IPS-18a (cell line): Measurements from ENCODE around the gene APBA2.

Experiments
- H3K27ac ChIP-seq: one replicate; pipeline ENCODE4 v1.5.1; 2013; ENCODE audit warnings: low read length
- H3K27me3 ChIP-seq: one replicate; pipeline ENCODE4 v1.6.1; 2013; ENCODE audit warnings: mild to moderate bottlenecking, low read length; ENCODE audit not compliant: control insufficient read depth, insufficient read depth
- H3K36me3 ChIP-seq: one replicate; pipeline ENCODE4 v1.6.1; 2013; ENCODE audit warnings: low read depth, low read length; ENCODE audit not compliant: control insufficient read depth
- H3K4me1 ChIP-seq: one replicate; pipeline ENCODE4 v1.6.1; 2013; ENCODE audit warnings: low read depth, low read length; ENCODE audit not compliant: control insufficient read depth
- H3K4me3 ChIP-seq: one replicate; pipeline ENCODE4 v1.5.1; 2013; ENCODE audit warnings: low read length
- H3K9ac ChIP-seq: one replicate; pipeline ENCODE4 v1.6.1; 2013; ENCODE audit warnings: mild to moderate bottlenecking, low read length, moderate library complexity
- H3K9me3 ChIP-seq: one replicate; pipeline ENCODE4 v1.6.1; 2013; ENCODE audit warnings: low read depth, low read length; ENCODE audit not compliant: control insufficient read depth

The APBA2 gene

DNA sequence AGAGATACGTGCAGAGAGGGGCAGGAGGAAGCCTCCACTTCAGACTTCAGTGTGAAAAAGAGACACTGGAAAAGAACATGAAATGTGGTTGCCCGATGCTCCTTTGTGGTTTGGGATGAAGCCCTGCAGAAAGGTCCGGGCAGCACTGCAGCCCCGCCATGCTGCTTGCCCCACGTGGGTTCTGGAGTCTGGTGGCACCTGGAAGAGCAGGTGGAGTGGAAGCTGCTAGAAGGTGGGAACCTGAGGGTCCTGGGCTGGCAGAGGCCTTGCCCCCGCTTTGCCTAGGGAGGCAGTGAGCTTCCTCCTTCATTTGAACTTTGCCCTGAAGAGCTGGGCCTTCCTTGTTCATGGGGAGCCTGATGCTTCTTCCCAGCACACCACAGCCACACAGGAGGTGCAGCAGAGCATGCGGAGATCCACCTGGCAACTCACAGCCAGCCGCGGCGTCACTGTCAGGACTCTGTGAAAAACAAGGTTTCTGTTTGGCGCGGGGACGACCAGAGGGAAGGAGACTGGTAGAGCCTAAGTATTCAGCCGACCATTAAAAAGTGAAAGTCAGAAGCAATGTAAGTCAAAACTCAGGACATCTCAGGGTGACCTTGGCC is 59.0 kb downstream of the APBA2 start:
- Histone ChIP-seq H3K36me3 (no peaks in the 10 kb centered on the region), H3K9me3 (no peaks in the 10 kb centered on the region), H3K27me3 (no peaks in the 10 kb centered on the region), H3K4me3 (no peak overlapping the region), H3K9ac (no peak overlapping the region), H3K27ac (no peak overlapping the region), H3K4me1 (peaks cover 8% of the 10 kb centered on the region)

DNA sequence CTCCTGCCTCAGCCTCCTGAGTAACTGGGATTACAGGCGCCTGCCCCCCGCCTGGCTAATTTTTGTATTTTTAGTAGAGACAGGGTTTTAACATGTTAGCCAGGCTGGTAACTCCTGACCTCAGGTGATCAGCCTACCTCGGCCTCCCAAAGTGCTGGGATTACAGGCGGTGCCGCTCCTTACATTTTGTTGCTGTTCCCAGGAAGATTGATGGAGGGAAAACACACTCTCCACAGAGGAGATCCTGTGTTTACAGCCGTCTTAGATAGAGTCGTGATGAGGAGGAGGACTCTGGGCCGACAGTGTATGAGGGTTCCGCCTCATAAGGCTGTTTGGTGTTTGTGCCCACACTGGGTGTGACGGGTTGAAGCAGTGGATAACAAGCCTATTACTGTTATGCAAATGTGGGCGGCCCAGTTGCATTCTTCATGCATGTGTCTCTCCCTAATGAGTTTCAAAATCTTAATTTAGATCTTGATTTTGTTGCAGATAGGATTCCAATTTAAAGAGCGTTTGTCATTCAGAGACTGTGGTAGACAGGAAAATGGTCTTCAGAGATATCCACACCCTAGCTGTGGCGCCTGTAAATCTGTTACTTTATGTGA is 60.0 kb downstream of the APBA2 start:
- no peaks in the 10 kb centered on the region for H3K9me3 ChIP-seq
- no peak overlapping the region for H3K9ac ChIP-seq
- no peak overlapping the region for H3K4me3 ChIP-seq
- no peaks in the 10 kb centered on the region for H3K27me3 ChIP-seq
- H3K27ac ChIP-seq = no peak overlapping the region
- H3K36me3 ChIP-seq = no peaks in the 10 kb centered on the region
- H3K4me1 ChIP-seq = peaks cover 8% of the 10 kb centered on the region

DNA sequence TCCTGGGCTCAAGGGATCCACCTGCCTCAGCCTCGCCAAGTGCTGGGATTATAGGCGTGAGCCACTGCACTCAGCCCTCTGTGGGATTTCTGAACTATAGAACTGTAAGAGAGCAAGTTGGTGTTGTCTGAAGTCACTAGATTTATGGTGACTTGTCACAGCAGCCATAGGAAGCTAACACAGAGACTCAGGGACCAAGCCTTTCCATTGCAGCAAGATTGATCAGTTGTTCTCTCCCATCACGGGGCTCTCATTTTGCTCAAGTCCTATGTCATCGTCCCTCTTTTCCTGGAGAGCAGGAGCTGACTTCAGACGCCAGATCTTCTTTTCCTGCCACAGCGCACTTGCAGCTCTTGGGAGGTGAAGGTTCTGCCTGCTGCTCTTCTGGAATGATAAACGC is 61.0 kb downstream of the APBA2 start:
- Histone ChIP-seq H3K27me3 (no peaks in the 10 kb centered on the region), H3K4me1 (peaks cover 8% of the 10 kb centered on the region), H3K4me3 (no peak overlapping the region), H3K27ac (no peak overlapping the region), H3K9me3 (no peaks in the 10 kb centered on the region), H3K36me3 (no peaks in the 10 kb centered on the region), H3K9ac (no peak overlapping the region)

DNA sequence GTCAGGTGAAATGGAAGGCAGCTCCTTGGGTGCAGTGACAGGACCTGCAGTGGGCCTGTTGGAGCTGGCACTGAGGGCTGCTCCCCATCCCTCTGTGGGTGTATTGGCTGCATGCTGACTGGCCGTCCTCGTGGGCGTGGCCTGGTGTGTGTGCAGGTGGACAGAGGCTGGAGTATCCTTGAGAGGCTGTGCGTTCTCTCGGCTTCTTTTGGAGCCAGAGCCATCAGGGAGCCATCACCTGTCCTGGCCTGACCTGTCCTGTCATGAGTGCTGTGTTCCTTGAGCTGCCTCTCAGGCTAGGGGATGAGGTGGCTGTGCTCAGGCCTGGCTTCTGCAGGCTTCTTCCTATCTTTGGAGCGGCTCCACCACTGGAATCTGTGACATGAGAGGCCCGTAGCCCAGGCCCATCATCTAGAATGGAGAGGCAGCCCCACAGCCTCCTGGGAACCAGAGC is 61.5 kb downstream of the APBA2 start:
- no peaks in the 10 kb centered on the region for H3K36me3 ChIP-seq
- no peak overlapping the region for H3K27ac ChIP-seq
- H3K27me3 ChIP-seq = no peaks in the 10 kb centered on the region
- peaks cover 8% of the 10 kb centered on the region for H3K4me1 ChIP-seq
- no peak overlapping the region for H3K9ac ChIP-seq
- H3K9me3 ChIP-seq = no peaks in the 10 kb centered on the region
- H3K4me3 ChIP-seq = no peak overlapping the region

DNA sequence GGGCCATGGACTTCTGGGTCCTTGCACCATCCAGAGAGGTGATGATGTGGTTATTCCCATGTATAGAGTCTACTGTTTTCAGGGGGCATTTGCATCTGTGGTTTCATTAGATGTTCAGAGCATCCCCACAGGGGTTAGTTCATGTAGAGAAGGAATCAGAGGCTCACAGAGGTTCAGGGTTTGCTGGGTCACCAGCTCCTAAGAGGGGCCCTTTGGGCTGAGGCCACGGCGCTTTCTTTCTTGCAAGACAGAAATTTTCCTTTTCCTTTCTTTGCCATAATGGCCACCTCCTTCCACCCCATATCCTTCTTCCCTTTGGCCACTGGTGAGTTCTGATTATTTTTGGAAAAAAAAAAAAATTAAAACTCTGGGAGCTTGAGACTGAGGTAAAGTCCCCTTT is 62.3 kb downstream of the APBA2 start:
- Histone ChIP-seq H3K9me3 (no peaks in the 10 kb centered on the region), H3K36me3 (no peaks in the 10 kb centered on the region), H3K9ac (no peak overlapping the region), H3K4me3 (no peak overlapping the region), H3K4me1 (peaks cover 8% of the 10 kb centered on the region), H3K27me3 (no peaks in the 10 kb centered on the region), H3K27ac (no peak overlapping the region)

DNA sequence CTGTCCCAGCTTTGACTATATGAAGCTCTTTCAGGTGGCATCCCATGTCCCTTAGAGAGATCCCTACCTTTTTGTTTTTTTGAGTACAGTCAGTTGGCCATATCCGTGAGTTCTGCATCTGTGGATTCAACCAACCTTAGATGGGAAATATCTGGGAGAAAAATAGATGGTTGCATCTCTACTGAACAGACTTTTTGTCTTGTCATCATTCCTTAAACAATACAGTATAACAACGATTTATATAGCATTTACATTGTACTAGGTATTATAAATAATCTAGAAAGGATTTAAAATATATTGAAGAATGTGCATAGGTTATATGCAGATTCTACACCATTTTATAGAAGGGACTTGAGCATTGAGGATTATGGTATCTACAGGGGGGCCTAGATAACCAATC is 65.1 kb downstream of the APBA2 start:
- peaks cover 20% of the 10 kb centered on the region for H3K4me1 ChIP-seq
- H3K9me3 ChIP-seq = no peaks in the 10 kb centered on the region
- no peaks in the 10 kb centered on the region for H3K27me3 ChIP-seq
- no peak overlapping the region for H3K27ac ChIP-seq
- no peak overlapping the region for H3K4me3 ChIP-seq
- H3K9ac ChIP-seq = no peak overlapping the region
- H3K36me3 ChIP-seq = no peaks in the 10 kb centered on the region

DNA sequence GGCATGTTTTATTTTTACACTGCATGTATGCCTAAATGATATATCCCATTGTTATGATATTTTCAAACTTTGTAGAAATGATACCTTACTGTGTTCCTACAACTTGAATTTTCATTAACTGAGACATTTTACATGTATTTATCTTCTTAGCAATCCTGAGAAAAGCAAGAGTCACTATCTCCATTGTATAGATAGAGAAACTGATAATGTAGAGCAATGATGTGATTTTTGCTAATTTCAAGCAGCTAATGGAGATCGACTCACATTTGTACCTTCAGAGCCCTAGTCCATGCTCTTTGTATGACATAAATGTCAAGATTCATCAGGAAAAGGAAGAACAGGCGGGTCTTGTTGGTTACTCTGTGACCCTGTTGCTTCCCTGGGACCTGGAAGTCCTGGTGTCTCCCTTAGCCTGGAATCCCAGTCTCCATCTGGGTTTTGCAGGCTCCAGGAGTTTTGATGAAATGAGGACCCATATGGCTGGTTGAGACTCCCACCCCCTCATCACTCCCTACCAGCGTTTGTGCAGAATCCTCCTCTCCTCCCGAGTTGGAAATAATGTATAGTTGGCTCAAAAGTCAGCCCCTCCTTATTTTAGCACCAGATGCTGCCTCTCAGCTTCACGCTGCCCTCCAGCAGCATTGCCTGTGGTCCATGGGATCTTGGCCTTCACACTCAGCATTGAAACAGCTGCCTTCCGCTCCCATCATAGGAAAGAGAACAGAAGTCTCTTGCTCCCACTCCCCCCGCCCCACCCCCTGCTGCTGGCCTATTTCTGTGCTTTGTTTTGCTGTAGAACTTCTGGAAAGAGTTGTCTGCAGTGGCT is 67.1 kb downstream of the APBA2 start:
- no peak overlapping the region for H3K27ac ChIP-seq
- no peaks in the 10 kb centered on the region for H3K36me3 ChIP-seq
- peaks cover 21% of the 10 kb centered on the region for H3K4me1 ChIP-seq
- no peaks in the 10 kb centered on the region for H3K27me3 ChIP-seq
- no peak overlapping the region for H3K4me3 ChIP-seq
- no peaks in the 10 kb centered on the region for H3K9me3 ChIP-seq
- no peak overlapping the region for H3K9ac ChIP-seq

DNA sequence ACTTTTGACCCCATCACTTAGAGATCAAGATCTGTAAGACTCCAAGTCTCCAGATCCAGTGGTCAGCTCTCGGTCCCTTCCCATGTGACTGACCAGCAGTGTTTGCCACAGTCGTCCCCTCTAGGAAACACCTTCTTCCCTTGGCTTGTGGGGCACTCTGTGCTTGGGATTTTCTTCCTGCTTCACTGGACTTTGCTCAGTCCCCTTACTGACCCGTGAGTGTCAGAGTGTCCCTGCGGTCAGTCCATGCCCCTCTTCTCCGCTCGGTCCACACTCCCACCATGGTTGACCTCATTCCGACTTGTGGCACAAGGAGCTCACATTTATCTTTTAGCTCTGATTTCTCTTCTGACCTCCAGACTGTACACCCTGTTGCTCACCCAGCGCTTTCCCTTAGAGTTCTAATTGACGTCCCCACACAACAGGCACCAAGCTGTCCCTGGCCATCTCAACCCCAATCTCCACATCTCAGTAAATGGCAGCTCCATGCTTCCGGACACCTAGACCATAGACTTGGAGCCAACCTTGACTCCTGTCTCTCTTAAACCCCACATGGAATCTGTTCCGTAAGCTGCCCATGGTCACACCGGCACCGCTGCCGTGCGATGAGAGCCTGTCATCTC is 67.9 kb downstream of the APBA2 start:
- H3K9me3 ChIP-seq = no peaks in the 10 kb centered on the region
- H3K4me3 ChIP-seq = no peak overlapping the region
- H3K27me3 ChIP-seq = no peaks in the 10 kb centered on the region
- peaks cover 17% of the 10 kb centered on the region for H3K4me1 ChIP-seq
- H3K36me3 ChIP-seq = no peaks in the 10 kb centered on the region
- no peak overlapping the region for H3K27ac ChIP-seq
- no peak overlapping the region for H3K9ac ChIP-seq

DNA sequence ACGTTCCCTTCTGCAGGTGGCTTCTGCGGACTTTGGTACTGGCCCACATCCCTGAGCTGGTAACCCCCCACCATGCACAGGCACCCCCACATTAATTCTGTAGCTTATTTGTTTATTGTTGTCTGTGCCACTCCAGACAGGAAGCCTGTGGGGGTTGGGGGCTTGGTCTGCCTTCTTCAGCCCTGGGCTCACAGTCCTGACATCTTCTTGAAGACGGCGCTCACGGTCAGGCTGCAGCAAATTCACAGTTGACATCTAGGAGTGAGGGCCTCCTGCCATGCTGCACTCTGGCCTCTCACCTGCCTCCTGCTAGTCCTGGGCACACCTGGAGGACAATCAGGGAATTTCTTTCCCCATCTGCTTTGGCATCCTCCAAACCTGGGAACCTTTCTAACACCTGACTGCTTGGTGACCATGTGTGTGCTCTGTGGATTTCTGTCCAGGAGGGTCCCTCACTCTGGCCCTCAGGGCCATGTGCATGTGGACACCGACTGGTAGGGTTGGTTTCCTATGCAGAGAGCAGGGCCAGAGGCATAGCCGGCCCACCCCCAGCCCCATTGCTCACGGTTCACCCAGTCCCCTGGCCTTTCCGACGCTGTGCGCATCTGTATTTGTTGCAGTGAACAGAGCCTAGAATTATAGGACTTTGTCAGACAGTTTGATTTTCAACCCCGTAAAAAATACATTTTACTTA is 68.8 kb downstream of the APBA2 start:
- Histone ChIP-seq H3K9ac (no peak overlapping the region), H3K9me3 (no peaks in the 10 kb centered on the region), H3K27ac (no peak overlapping the region), H3K4me3 (no peak overlapping the region), H3K4me1 (peaks cover 13% of the 10 kb centered on the region), H3K27me3 (no peaks in the 10 kb centered on the region), H3K36me3 (no peaks in the 10 kb centered on the region)

DNA sequence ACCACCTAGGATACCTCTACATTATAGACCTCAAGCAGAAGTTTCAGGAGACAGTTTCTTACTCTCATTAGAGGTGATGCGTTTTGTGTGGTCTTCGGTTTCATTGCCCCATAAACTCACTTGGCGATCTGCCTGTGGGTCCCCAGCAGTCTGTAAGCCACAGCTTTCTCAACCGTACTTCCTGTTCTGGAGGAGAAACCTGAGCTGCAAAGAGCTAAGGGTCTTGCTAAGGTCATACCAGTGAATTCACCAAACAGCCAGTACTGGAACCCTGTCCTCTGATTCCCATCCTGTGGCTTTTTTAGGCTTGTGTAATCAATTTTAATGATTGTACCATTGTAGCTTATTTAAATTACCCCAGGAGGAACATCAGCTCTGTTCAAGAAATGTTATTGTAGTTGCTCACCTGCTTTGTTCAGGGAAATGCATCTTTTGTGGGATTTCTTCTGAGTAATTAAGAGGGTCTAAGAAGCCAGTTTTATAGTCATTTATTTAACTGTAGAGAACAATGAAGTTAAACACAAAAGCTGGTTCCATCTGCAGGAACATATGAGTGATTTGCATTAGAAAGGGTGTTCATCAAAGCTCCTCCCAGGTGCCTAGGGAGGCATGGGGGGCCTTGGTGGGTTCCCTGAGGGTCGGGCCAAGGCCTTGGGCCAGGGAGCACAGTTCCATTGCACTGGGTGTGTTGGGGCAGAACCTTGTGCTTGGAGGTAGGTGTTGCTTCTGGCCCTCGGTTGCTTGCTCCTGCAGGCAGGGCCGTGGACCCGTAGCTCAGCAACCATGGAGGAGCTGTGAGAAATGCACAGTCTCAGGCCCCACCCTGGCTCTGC is 69.6 kb downstream of the APBA2 start:
- no peaks in the 10 kb centered on the region for H3K36me3 ChIP-seq
- H3K27me3 ChIP-seq = no peaks in the 10 kb centered on the region
- H3K4me1 ChIP-seq = peaks cover 13% of the 10 kb centered on the region
- H3K27ac ChIP-seq = no peak overlapping the region
- H3K4me3 ChIP-seq = no peak overlapping the region
- no peak overlapping the region for H3K9ac ChIP-seq
- H3K9me3 ChIP-seq = no peaks in the 10 kb centered on the region
